HEK293 (cell line): Measurements from ENCODE around the gene CCDC9B.

Experiments used
- CTCF ChIA-PET: fragments of 350-600 bp; formaldehyde crosslinking; extraction: SDS; loops from one replicate; lab custom pipeline; 2021; ENCODE audit warnings: antibody characterized with exemption; lab: Yijun Ruan, JAX
- POLR2A ChIA-PET: fragments of 300-600 bp; formaldehyde crosslinking; extraction: SDS; loops from one replicate; lab custom pipeline; 2020; ENCODE audit warnings: antibody characterized with exemption, inconsistent platforms; lab: Yijun Ruan, JAX
- H3K27ac ChIP-seq: fragments of 200-500 bp; sonication (Bioruptor generic); 2 replicates; pipeline ENCODE4 v1.5.1; 2014; ENCODE audit warnings: low read depth, low read length, control low read depth, inconsistent platforms; ENCODE audit errors: extremely low read depth
- H3K36me3 ChIP-seq, 2 experiments: fragments of 200-500 bp in 1 of 2; sonication (Bioruptor generic) in 1 of 2; 1 replicate in 1 of 2; 2 replicates in 1 of 2; pipeline ENCODE4 v1.5.1; 2014 to 2017; ENCODE audit warnings: inconsistent platforms in 2 of 2, low read length in 2 of 2; ENCODE audit not compliant: control insufficient read depth in 2 of 2, insufficient read depth in 1 of 2
- H3K4me1 ChIP-seq: fragments of 200-500 bp; sonication (Bioruptor generic); 2 replicates; pipeline ENCODE4 v1.5.1; 2014; ENCODE audit warnings: mild to moderate bottlenecking, low read length, inconsistent platforms; ENCODE audit not compliant: control insufficient read depth, insufficient read depth
- H3K4me3 ChIP-seq: 2 replicates; pipeline ENCODE4 v1.5.1; 2011; ENCODE audit warnings: low read depth, mild to moderate bottlenecking, control low read depth, low read length, moderate library complexity
- H3K9me3 ChIP-seq: fragments of 200-500 bp; sonication (Bioruptor generic); 2 replicates; pipeline ENCODE4 v1.5.1; 2014; ENCODE audit warnings: low read depth, low read length, inconsistent platforms; ENCODE audit not compliant: control insufficient read depth, insufficient read depth
- KLF7 ChIP-seq: fragments of 450-650 bp; formaldehyde crosslinking; IDR thresholded peaks from 2 replicates; pipeline ENCODE4 v1.5.1; 2016; ENCODE audit warnings: missing biosample characterization, missing genetic modification characterization, borderline replicate concordance
- KLF9 ChIP-seq: fragments of 450-650 bp; formaldehyde crosslinking; IDR thresholded peaks from 2 replicates; pipeline ENCODE4 v1.5.1; 2016; ENCODE audit warnings: missing biosample characterization, missing genetic modification characterization, low read depth
- SCRT1 ChIP-seq: fragments of 450-650 bp; formaldehyde crosslinking; IDR thresholded peaks from 2 replicates; pipeline ENCODE4 v1.5.1; 2016; ENCODE audit warnings: missing biosample characterization, missing genetic modification characterization, borderline replicate concordance
- SCRT2 ChIP-seq: fragments of 450-650 bp; formaldehyde crosslinking; IDR thresholded peaks from 2 replicates; pipeline ENCODE4 v1.5.1; 2016; ENCODE audit warnings: missing biosample characterization, missing genetic modification characterization
- SP2 ChIP-seq: fragments of 450-650 bp; formaldehyde crosslinking; IDR thresholded peaks from 2 replicates; pipeline ENCODE4 v1.5.1; 2016; ENCODE audit warnings: missing biosample characterization, missing genetic modification characterization
- ZEB2 ChIP-seq: fragments of 450-650 bp; formaldehyde crosslinking; IDR thresholded peaks from 2 replicates; pipeline ENCODE4 v1.5.1; 2016; ENCODE audit warnings: missing biosample characterization, missing genetic modification characterization
- ZFHX2 ChIP-seq: fragments of 450-650 bp; formaldehyde crosslinking; conservative IDR thresholded peaks from 2 replicates; pipeline ENCODE4 v1.5.1; 2016; ENCODE audit warnings: missing biosample characterization, missing genetic modification characterization
- ZFP41 ChIP-seq: fragments of 450-650 bp; formaldehyde crosslinking; IDR thresholded peaks from 2 replicates; pipeline ENCODE4 v1.5.1; 2016; ENCODE audit warnings: missing biosample characterization, missing genetic modification characterization, borderline replicate concordance
- ZNF133 ChIP-seq: fragments of 450-650 bp; formaldehyde crosslinking; IDR thresholded peaks from 2 replicates; pipeline ENCODE4 v1.5.1; 2016; ENCODE audit warnings: missing biosample characterization, missing genetic modification characterization
- ZNF157 ChIP-seq: fragments of 450-650 bp; formaldehyde crosslinking; IDR thresholded peaks from 2 replicates; pipeline ENCODE4 v1.5.1; 2016; ENCODE audit warnings: missing biosample characterization, missing genetic modification characterization
- ZNF202 ChIP-seq: fragments of 450-650 bp; formaldehyde crosslinking; IDR thresholded peaks from 2 replicates; pipeline ENCODE4 v1.5.1; 2016; ENCODE audit warnings: missing biosample characterization, missing genetic modification characterization, borderline replicate concordance
- ZNF221 ChIP-seq: fragments of 450-650 bp; formaldehyde crosslinking; IDR thresholded peaks from 2 replicates; pipeline ENCODE4 v1.5.1; 2017; ENCODE audit warnings: missing biosample characterization, missing genetic modification characterization, borderline replicate concordance
- ZNF324 ChIP-seq: fragments of 450-650 bp; formaldehyde crosslinking; IDR thresholded peaks from 2 replicates; pipeline ENCODE4 v1.5.1; 2016; ENCODE audit warnings: missing biosample characterization, missing genetic modification characterization
- ZNF335 ChIP-seq: fragments of 450-650 bp; formaldehyde crosslinking; conservative IDR thresholded peaks from 2 replicates; pipeline ENCODE4 v1.5.1; 2016; ENCODE audit warnings: missing biosample characterization, missing genetic modification characterization
- ZNF341 ChIP-seq: fragments of 450-650 bp; formaldehyde crosslinking; IDR thresholded peaks from 2 replicates; pipeline ENCODE4; 2016; ENCODE audit warnings: low read depth, missing biosample characterization, missing genetic modification characterization
- ZNF423 ChIP-seq: fragments of 450-650 bp; formaldehyde crosslinking; IDR thresholded peaks from 2 replicates; pipeline ENCODE4 v1.5.1; 2016; ENCODE audit warnings: missing biosample characterization, missing genetic modification characterization
- ZNF530 ChIP-seq: fragments of 450-650 bp; formaldehyde crosslinking; IDR thresholded peaks from 2 replicates; pipeline ENCODE4 v1.5.1; 2016; ENCODE audit warnings: low read depth, missing biosample characterization, missing genetic modification characterization
- ZNF830 ChIP-seq: fragments of 450-650 bp; IDR thresholded peaks from 2 replicates; pipeline ENCODE4 v1.5.0; 2018; ENCODE audit warnings: missing biosample characterization, missing genetic modification characterization, low read depth, mild to moderate bottlenecking, moderate library complexity
- ZSCAN23 ChIP-seq: fragments of 450-650 bp; formaldehyde crosslinking; IDR thresholded peaks from 2 replicates; pipeline ENCODE4 v1.5.1; 2016; ENCODE audit warnings: missing biosample characterization, missing genetic modification characterization
- TF ChIP-seq, protein P1 (sequence below): fragments of 450-650 bp; formaldehyde crosslinking; optimal IDR thresholded peaks from 2 replicates; pipeline ENCODE3; 2016; ENCODE audit warnings: missing biosample characterization, mild to moderate bottlenecking, missing genetic modification characterization
- TF ChIP-seq, protein P2 (sequence below): fragments of 450-650 bp; formaldehyde crosslinking; IDR thresholded peaks from 2 replicates; pipeline ENCODE4 v1.5.1; 2017; ENCODE audit warnings: missing biosample characterization, missing genetic modification characterization
- TF ChIP-seq, protein P3 (sequence below): fragments of 450-650 bp; formaldehyde crosslinking; IDR thresholded peaks from 2 replicates; pipeline ENCODE4 v1.5.1; 2016; ENCODE audit warnings: missing biosample characterization, missing genetic modification characterization
- TF ChIP-seq, protein P4 (sequence below): fragments of 450-650 bp; formaldehyde crosslinking; IDR thresholded peaks from 2 replicates; pipeline ENCODE4 v1.5.1; 2017; ENCODE audit warnings: missing biosample characterization, missing genetic modification characterization
- TF ChIP-seq, protein P5 (sequence below): fragments of 450-650 bp; formaldehyde crosslinking; IDR thresholded peaks from 2 replicates; pipeline ENCODE4 v1.5.1; 2016; ENCODE audit warnings: missing biosample characterization, missing genetic modification characterization
- TF ChIP-seq, protein P6 (sequence below): fragments of 450-650 bp; formaldehyde crosslinking; IDR thresholded peaks from 2 replicates; pipeline ENCODE4 v1.5.1; 2016; ENCODE audit warnings: missing biosample characterization, missing genetic modification characterization, borderline replicate concordance

Gene CCDC9B

DNA sequence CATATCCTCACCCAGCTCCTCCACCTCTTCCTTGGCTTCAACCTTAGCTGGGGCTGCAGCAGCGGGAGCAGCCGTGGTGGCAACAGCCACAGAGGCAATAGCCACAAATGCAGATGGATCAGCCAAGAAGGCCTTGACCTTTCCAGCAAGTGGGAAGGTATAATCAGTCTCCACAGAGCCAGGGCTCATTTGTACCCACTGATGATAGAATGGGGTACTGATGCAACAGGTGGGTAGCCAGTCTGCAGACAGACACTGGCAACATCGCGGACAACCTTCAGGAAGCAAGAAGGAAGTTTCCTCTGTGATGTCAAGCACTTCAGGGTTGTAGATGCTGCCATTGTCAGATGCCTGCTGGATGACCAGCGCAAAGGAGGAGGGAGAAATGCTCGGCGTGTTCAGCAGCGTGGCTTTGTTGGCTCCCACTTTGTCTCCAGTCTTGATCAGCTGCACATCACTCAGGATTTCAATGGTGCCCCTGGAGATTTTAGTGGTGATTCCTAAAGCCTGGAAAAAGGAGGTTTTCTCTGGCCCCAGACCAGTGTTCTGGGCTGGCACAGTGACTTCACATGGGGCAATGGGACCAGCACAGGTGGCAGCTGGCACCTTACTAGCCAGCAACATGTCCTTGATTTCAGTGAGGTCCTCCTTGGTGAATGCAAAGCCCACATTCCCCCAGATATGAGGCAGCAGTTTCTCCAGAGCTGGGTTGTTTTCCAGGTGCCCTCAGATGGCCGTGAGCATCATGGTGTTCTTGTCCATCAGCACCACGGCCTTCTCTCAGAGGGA, 28.2 kb downstream of the CCDC9B start:
- Histone ChIP-seq H3K9me3 (no peaks in the 10 kb centered on the region), H3K4me1 (no peaks in the 10 kb centered on the region; the same call in 1 of the 2 replicates), H3K27ac (no peak overlapping the region), H3K36me3 (no peaks in the 10 kb centered on the region), H3K4me3 (no peak overlapping the region)
- POLR2A ChIA-PET: interaction anchor here (0.7 kb wide), 1 partner anchor 21 kb away, joined by 4 read pairs; no protein-coding TSS in a partner anchor
- TF ChIP-seq KLF7 (tag by site-specific recombination) (no peak), ZNF324 (no peak), ZSCAN23 (no peak), SP2 (tag by site-specific recombination) (no peak), SCRT1 (peak; percentile 67; the same call in 1 of the 2 replicates), ZFHX2 (tag by site-specific recombination) (no peak), SCRT2 (peak; percentile 89), ZNF530 (tag by site-specific recombination) (no peak), ZNF157 (no peak), ZFP41 (no peak), ZNF202 (tag by site-specific recombination) (no peak), KLF9 (tag by site-specific recombination) (no peak)
- TF ChIP-seq, protein P1, sequence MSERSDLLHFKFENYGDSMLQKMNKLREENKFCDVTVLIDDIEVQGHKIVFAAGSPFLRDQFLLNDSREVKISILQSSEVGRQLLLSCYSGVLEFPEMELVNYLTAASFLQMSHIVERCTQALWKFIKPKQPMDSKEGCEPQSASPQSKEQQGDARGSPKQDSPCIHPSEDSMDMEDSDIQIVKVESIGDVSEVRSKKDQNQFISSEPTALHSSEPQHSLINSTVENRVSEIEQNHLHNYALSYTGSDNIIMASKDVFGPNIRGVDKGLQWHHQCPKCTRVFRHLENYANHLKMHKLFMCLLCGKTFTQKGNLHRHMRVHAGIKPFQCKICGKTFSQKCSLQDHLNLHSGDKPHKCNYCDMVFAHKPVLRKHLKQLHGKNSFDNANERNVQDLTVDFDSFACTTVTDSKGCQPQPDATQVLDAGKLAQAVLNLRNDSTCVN (tag by site-specific recombination): no peak
- TF ChIP-seq, protein P2, sequence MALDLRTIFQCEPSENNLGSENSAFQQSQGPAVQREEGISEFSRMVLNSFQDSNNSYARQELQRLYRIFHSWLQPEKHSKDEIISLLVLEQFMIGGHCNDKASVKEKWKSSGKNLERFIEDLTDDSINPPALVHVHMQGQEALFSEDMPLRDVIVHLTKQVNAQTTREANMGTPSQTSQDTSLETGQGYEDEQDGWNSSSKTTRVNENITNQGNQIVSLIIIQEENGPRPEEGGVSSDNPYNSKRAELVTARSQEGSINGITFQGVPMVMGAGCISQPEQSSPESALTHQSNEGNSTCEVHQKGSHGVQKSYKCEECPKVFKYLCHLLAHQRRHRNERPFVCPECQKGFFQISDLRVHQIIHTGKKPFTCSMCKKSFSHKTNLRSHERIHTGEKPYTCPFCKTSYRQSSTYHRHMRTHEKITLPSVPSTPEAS: no peak
- TF ChIP-seq, protein P3, sequence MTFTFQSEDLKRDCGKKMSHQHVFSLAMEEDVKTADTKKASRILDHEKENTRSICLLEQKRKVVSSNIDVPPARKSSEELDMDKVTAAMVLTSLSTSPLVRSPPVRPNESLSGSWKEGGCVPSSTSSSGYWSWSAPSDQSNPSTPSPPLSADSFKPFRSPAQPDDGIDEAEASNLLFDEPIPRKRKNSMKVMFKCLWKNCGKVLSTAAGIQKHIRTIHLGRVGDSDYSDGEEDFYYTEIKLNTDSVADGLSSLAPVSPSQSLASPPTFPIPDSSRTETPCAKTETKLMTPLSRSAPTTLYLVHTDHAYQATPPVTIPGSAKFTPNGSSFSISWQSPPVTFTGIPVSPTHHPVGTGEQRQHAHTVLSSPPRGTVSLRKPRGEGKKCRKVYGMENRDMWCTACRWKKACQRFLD (tag by site-specific recombination): no peak
- TF ChIP-seq, all 188 proteins: peak for 2
- CTCF ChIA-PET: interaction anchor here (0.5 to 16.0 kb wide), 9 partner anchors 9 to 503 kb away, joined by 3 to 248 read pairs (median 3); partner anchors contain the start of genes CCDC9B and INAFM2

DNA sequence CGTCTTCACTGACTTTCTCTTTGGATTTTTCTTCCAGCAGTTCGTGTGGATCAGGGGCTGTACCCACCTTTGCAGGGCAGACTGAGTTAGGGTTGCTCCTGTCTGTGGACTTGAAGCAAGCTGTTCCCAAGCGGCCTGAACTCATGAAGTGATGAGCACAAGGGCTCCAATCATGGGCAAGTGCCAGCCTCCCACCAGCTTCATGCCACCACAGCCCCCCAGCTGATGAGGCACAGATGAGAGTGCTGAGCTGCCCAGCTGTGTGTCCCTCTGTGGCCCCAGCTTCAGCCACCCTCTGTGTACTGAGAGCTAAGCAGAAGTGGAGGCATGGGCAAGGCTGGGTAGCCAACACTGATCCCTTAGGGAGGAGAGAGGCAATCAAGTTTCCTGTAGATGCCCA, 29.7 kb downstream of the CCDC9B start:
- Histone ChIP-seq H3K27ac (no peak overlapping the region), H3K9me3 (no peaks in the 10 kb centered on the region)
- POLR2A ChIA-PET: interaction anchor here (1.5 kb wide), 1 partner anchor 10 kb away, joined by 3 read pairs; no protein-coding TSS in a partner anchor

More for the DNA sequence above, 29.7 kb downstream of the CCDC9B start:
- CTCF ChIA-PET: interaction anchor here (0.6 to 16.0 kb wide), 14 partner anchors 9 to 264 kb away, joined by 3 to 248 read pairs (median 11); partner anchors contain the start of gene CCDC9B
- H3K4me1 ChIP-seq: no peaks in the 10 kb centered on the region; the same call in 1 of the 2 replicates
- no peak overlapping the region for H3K4me3 ChIP-seq
- no peak for TF ChIP-seq ZNF341 (tag by site-specific recombination)
- no peak for TF ChIP-seq ZNF133
- TF ChIP-seq, protein P4, sequence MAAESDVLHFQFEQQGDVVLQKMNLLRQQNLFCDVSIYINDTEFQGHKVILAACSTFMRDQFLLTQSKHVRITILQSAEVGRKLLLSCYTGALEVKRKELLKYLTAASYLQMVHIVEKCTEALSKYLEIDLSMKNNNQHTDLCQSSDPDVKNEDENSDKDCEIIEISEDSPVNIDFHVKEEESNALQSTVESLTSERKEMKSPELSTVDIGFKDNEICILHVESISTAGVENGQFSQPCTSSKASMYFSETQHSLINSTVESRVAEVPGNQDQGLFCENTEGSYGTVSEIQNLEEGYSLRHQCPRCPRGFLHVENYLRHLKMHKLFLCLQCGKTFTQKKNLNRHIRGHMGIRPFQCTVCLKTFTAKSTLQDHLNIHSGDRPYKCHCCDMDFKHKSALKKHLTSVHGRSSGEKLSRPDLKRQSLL (tag by site-specific recombination): no peak
- TF ChIP-seq, protein P5, sequence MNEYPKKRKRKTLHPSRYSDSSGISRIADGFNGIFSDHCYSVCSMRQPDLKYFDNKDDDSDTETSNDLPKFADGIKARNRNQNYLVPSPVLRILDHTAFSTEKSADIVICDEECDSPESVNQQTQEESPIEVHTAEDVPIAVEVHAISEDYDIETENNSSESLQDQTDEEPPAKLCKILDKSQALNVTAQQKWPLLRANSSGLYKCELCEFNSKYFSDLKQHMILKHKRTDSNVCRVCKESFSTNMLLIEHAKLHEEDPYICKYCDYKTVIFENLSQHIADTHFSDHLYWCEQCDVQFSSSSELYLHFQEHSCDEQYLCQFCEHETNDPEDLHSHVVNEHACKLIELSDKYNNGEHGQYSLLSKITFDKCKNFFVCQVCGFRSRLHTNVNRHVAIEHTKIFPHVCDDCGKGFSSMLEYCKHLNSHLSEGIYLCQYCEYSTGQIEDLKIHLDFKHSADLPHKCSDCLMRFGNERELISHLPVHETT (tag by site-specific recombination): no peak
- TF ChIP-seq, protein P6, sequence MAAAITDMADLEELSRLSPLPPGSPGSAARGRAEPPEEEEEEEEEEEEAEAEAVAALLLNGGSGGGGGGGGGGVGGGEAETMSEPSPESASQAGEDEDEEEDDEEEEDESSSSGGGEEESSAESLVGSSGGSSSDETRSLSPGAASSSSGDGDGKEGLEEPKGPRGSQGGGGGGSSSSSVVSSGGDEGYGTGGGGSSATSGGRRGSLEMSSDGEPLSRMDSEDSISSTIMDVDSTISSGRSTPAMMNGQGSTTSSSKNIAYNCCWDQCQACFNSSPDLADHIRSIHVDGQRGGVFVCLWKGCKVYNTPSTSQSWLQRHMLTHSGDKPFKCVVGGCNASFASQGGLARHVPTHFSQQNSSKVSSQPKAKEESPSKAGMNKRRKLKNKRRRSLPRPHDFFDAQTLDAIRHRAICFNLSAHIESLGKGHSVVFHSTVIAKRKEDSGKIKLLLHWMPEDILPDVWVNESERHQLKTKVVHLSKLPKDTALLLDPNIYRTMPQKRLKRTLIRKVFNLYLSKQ (tag by site-specific recombination): no peak
- TF ChIP-seq ZEB2 (tag by site-specific recombination): no peak
- no peak for TF ChIP-seq KLF9 (tag by site-specific recombination)
- no peak for TF ChIP-seq ZNF335
- TF ChIP-seq SCRT1: no peak
- no peak for TF ChIP-seq ZSCAN23
- TF ChIP-seq ZNF221: no peak
- no peak for TF ChIP-seq ZNF830 (tag by site-specific recombination)
- TF ChIP-seq ZNF423 (tag by site-specific recombination): no peak
- H3K36me3 ChIP-seq: no peaks in the 10 kb centered on the region
